GM20431 (cell line): ENCODE measurements around the gene CLRN2.

ENCODE experiments used
- in situ Hi-C: fragments of 300-500 bp; cut with MseI, MboI; formaldehyde crosslinking; loops from one replicate; pipeline ENCODE4 v1.15.0; 2020; ENCODE audit warnings: low sequenced_read_pairs; ENCODE audit not compliant: unreplicated experiment

The CLRN2 gene

DNA sequence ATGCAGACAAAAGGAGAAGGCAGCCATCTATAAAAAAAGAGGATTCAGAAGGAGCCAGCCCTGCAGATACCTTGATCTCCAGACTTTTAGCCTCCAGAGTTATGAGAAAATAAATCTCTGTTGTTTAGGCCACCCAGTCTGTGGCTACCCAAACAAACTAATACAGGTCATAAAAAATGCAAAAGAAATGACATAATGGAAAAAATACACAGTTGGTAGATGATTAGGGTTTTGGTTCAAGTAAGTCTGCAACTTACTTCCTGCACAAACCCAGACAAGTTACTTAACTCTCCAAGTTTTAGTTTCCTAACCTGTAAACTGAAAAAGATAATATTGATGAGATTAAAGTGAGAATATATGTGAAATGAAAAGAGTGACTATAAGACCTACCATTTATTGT is 14.4 kb upstream of the CLRN2 start:
- in situ Hi-C loops: no loop called here

- in situ Hi-C loops: no loop called here
Measured at GRCh38 chr4:17502756-17503155, 12.2 kb upstream of the CLRN2 start.

DNA sequence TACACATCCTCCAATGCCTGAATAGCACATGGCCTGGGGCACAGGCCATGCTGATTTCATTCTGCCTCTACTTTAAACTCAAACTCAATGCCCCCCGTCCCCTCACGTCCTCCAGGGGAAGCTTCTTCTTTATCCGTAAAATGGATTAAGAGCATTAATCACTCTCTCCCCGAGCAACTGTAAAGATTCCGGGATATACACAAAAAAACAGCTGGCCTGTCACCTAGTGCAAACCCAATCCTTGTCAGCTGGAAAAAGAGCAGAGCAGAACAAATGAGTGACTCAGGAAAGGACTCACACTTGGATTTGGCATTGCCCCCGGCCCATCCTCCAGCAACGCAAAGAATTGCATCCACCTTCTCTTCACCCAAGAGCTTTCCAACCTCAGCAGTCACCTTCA is 10.9 kb upstream of the CLRN2 start:
- in situ Hi-C loops: no loop called here

GRCh38 chr4:17510582-17510981 is 4.4 kb upstream of the CLRN2 start:
- in situ Hi-C loops: no loop called here

DNA sequence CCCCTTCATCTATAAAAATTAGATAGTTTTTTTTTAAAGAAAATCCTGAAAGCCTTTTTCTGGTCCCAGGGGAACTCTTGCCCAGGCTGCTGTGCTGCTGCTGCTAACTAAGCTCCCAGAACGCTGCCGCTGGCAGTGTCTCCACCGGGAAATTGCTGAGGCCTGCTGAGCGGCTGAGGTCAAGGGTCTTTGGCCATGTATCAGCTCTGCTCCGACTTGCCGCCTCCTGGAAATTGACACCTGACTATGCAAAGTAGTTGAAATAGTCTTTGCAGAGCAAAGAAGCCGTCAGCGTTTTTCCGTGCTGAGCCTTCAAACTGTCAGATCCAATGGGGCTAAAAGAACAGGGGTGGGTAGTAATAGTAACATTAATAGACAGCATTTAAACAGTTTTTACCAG is 3.9 kb upstream of the CLRN2 start:
- in situ Hi-C loops: no loop called here

- in situ Hi-C loops: no loop called here
Measured at GRCh38 chr4:17511509-17511949, 3.4 kb upstream of the CLRN2 start.

DNA sequence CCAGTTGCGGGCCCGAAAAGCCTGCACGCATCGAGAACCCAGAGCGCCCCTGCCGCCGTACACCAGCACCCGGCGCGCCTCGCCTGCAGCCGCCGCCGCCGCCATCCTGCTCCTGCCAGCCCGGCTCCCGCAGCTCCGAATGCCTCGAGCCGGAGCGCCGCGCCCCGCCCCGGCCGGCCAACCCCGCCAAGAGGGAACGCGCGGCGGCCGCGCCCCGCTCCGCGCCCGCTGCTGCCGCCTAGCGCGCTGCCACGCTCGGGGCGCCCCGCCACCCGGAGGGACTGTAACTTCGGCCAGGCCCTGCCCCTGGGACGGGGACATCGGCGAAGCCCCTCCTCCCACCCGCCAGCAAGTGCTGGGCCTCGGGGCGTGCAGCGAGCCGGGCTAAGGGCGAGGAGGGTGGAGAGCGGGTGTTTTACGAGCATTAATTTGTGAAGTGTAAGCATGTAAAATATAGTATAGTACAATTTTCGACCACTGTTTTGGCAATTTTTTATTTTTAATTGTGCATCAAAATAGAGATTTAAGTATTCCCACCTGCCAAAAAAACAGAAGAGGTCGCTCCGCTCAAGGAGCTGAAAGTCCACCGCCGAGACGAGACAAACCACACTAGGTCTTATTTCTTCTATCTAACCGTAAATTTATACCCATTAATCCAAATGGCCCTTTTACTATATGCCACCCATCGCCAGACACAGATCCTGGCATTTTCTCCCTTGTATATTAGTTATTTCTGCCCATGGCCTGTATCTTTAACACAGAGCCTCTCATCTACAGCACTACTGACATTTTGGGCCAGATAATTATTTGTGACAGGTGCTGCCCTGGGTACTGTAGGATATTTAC is 2.8 kb upstream of the CLRN2 start, which contains the start of gene QDPR:
QDPR (minus strand) TSS at position 141 of the 846 bp plus-strand sequence; CDS start at position 105, 36 bp downstream.
- in situ Hi-C loops: no loop called here

DNA sequence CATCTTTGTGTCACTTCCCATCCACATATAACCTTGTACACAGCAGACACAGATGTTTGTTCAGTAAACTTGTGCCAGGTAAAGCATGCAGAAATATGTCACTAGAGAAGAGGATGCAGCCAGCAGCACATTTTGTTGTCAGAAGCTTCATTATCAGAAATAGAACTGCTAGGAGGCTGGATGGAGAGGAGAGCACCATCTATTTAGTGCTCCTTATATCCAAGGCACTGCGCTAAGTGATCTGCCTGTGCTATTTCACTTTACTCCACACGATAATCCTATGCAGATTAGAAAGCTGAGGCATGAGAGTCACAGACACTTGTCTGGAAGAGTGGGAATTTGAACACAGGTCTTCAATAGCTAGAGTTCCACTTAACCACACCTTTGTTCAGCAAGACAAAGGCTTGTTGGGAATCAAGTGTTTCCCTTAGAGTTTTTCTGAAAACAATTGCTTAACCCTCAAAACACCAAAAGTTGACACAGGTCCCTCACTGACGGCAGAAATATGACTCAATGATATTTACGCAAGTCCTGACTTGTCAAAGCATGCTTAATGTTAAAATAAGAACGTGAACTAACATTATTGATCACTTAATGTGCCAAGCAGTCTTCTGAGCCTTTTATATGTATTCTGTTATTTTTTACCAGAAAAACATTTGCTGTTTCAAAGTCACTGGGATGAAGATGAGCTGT is 1.8 kb upstream of the CLRN2 start:
- in situ Hi-C loops: no loop called here

DNA sequence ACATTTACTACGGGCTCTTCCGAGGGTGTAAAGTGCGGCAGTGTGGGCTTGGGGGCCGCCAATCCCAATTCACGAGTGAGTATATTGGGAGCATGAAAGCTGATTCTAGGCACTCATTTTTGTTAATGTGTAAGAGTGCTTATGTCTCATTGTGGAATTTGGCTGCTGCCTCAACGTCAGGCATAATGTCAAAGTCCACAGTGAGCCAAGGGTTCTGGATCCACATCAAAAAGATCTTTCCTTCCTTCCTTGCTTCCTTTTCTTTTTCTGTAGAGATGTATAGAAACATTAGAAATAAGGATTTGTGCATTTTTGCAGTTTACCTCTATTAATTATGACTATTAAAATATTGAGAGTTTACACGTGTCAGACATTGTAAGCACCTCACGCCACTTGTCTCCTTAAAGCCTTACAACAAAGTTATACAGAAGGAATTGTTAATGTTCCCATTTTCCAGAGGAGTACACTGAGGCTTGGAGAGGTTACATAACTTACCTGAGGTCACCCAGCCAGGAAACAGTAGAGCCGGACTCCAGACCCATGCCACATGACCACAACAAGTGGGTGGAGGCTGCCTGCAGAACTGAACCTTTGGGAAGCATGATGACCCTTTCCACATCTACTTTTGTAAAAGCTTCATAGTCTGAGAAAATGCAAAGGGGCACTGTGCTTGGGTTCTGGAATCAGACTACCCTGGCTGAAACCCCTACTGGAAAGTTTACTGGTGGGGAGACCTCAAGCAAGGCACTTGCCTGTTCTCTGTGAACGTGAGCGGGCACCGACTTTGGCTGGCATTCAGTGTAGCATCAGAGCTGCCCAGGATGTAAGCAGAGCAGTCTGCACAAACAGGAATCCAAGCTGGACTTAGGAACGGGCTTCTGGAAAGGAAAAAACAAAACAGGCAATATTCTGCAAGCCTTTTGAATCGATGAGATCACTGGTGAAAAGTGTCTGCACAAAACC is 761 bp downstream of the CLRN2 start:
- in situ Hi-C loops: no loop called here

DNA sequence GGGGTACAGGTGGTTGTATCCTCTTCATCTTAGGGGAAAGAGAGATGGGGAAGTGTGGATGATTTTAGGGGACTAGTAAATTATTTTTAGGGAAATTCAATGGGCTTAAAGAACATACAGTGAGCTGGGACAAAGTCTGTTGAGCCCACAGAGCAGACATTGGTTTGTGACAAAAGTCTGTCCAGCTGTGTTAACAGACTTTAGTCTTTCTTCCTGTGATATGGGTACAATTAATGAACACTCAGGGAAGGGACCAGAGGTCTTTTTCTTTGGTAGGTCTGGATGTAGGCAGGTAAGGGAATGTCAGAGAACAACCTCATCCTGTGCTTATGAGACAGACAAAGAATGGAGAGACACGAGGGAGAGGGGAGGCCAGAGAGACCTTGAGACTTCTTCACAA is 2.0 kb downstream of the CLRN2 start:
- in situ Hi-C loops: no loop called here

DNA sequence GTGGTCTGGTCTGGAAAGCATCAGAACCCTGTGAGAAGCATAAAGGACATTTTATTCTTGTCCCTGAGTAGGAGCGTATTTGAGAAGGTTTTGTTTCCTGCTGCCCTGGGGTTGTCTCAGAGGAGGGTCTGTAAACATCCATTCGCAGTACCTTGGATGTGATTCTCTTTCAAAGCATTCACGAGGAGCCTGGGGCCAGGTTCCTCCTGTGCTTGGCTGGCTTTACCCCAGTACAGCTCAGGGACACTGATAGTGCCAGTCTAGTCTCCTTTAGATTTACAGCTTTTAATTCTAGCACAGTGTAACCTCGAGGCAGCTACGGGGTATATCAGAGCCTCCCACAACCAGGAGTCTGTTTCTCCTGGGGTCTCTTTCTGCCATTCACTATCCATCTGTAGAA is 2.7 kb downstream of the CLRN2 start:
- in situ Hi-C loops: no loop called here

DNA sequence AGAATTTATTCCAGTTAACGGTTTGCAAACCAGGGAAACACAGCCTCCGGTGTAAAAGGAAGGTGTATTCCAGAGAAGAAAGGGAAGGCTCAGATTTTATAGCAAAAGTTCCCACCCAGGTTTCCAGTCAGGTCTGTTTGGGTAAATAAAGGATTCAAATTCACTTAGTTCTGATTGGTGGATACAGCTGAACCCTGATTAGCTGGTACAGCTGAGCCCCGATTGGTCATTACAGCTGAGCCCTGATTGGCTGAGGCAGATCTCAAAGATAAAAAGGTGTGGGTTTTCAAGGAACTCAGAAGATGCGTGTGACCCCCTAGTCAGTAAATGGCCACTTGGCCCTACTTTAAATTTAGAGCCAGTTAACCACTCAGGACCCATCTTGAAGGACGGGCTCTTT is 6.6 kb downstream of the CLRN2 start:
- in situ Hi-C loops: no loop called here

- in situ Hi-C loops: no loop called here
Measured at GRCh38 chr4:17523662-17524061, 8.7 kb downstream of the CLRN2 start.

GRCh38 chr4:17526695-17527477 is 11.9 kb downstream of the CLRN2 start:
- in situ Hi-C loops: no loop called here

DNA sequence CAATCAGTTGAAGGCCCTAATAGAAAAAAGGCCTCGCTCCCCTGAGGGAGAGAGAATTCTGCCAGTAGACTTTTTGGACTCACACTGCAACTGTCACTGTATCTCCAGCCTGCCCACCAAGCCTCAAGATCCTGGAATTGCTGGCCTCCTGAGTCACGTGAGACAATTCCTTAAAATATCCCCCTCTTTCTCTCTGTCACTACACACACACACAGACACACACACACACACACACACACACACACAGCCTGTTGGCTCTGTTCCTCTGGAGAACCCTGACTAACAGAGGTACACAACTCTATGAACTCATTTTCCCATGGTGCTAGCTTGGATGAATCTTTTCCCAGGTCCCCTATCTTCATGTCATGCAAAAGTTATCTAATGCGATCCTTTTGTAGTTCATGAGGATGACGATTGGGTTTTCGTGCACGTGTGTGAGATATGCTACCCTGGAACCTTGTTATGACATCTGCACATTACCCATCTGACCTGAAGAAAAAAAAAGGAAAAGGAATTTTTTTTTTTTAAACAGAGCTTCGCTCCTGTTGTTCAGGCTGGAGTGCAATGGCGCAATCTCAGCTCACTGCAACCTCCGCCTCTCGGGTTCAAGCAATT is 13.7 kb downstream of the CLRN2 start:
- in situ Hi-C loops: no loop called here

DNA sequence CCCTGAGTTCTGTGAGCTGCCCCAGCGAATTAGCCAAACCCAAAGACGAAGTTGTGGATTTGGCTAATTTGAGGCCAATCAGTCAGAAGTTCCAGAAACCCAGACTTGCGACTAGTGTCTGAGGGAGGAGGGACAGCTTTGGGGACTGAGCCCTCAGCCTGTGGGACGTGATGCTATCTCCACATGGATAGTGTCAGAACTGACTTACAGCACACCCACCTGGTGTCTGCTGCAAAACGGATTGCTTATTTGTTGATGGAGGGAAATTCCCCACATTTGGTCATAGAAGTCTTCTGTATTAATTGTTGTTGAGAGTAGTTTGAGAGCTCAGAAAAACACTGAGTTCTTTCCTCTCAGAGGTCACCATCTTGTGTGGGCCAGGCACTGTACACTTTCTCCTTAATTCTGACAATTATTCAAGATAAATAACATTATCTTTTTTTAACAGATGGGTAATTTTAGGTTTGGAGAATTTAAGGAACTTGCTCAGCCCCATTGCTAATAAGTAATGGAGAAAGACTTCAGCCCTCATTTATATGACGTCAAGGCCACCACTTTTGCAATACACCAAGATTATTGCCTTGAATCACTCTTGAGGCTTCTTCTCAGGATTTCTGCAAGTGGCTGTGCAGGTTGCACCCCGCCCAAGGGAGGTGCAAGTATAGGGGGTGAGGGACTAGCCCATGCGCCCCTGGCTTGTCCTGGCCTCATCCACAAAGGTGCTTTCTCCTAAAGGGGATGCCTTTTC is 16.7 kb downstream of the CLRN2 start:
- in situ Hi-C loops: no loop called here

DNA sequence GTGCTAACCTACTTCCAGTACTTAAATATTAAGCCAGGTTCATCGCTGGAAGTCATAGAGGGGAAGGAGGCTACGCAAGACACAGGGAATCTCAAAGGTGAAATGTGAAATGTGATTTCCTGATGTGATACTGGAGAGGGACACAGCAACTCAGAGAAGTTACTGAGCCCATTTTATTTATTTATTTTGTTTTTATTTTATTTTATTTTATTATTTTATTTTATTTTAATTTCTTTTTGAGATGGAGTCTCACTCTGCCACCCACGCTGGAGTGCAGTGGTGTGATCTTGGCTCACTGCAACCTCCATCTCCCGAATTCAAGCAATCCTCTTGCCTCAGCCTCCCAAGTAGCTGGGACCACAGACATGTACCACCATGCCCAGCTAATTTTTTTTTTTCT is 19.7 kb downstream of the CLRN2 start:
- in situ Hi-C loops: no loop called here

- in situ Hi-C loops: no loop called here
Measured at GRCh38 chr4:17535242-17535641, 20.3 kb downstream of the CLRN2 start.
